Peyer's patch (tissue), 4 donors: ENCODE data around the gene EHBP1L1. TPM values are rescaled to one million over a fixed set of nuclear protein-coding genes. Genes with fewer than 3 reads are reported as not detected.

Experiments used
- DNase-seq, 3 donors: peaks; one replicate each; pipeline ENCODE4 v3.0.0-alpha.2; 2017 to 2019
- H3K27ac ChIP-seq, 4 donors: fragments of 200-600 bp; sonication (generic); one replicate each; pipeline ENCODE4 v1.5.1; 2016 to 2019
- H3K27me3 ChIP-seq, 2 donors: fragments of 200-600 bp; sonication (generic); one replicate each; pipeline ENCODE4 v1.5.1; 2019
- H3K36me3 ChIP-seq, 3 donors: fragments of 200-600 bp; sonication (generic); one replicate each; pipeline ENCODE4 v1.5.1; 2016 to 2019
- H3K4me1 ChIP-seq, 4 donors: fragments of 200-600 bp; sonication (generic); one replicate each; pipeline ENCODE4 v1.5.1; 2016 to 2019
- H3K4me3 ChIP-seq, 4 donors: fragments of 200-600 bp; sonication (generic); 1 replicate in 3 of 4; 2 replicates in 1 of 4; pipeline ENCODE4 v1.5.1; 2016 to 2019; ENCODE audit warnings: mild to moderate bottlenecking in 1 of 4
- H3K9me3 ChIP-seq, 4 donors: fragments of 200-600 bp; sonication (generic); one replicate each; pipeline ENCODE4 v1.5.1; 2016 to 2019; ENCODE audit warnings: mild to moderate bottlenecking in 1 of 4
- CTCF ChIP-seq, 6 experiments: fragments of 450-650 bp in 4 of 6; fragments of 200-600 bp in 2 of 6; sonication (generic) in 1 of 6; IDR thresholded peaks; one replicate each; pipeline ENCODE4 v1.5.1; 2017 to 2019; ENCODE audit warnings: antibody characterized with exemption in 6 of 6, mild to moderate bottlenecking in 3 of 6, moderate library complexity in 1 of 6
- POLR2A ChIP-seq, 2 donors: fragments of 450-650 bp; IDR thresholded peaks; one replicate each; pipeline ENCODE4 v1.5.1; 2017; ENCODE audit warnings: antibody characterized with exemption in 2 of 2, mild to moderate bottlenecking in 2 of 2, moderate library complexity in 2 of 2
- total RNA-seq, 4 donors: library from RNA; depleted of rRNA; stranded (reverse); fragments of >200 nt; gene quantifications; one replicate each; pipeline ENCODE4 v1.1.0, GENCODE V29; 2016

EHBP1L1 gene
- total RNA-seq, 4 donors from 2014 or later = 65.2 to 163 (median 121) TPM

DNA sequence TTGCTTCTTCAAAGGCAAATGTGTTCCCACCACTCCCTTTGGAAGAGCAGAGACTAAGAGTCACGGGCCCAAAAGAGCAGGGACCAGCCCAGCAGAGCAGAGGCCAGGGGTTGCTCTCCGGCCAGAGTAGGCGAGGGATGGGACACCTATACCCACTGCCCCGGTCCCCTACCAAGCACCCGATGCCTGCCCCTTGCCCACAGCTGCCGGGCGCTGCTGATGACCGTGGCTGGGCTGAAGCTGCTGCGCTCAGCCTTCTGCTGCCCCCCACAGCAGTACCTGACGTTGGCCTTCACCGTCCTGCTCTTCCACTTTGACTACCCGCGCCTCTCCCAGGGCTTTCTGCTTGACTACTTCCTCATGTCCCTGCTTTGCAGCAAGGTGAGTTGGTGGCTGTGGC, 51.3 kb downstream of the EHBP1L1 start:
- Histone ChIP-seq H3K4me1 (no peaks in the 10 kb centered on the region), H3K27ac (no peak overlapping the region), H3K27me3 (no peaks in the 10 kb centered on the region), H3K4me3 (no peak overlapping the region), H3K9me3 (no peaks in the 10 kb centered on the region), H3K36me3 (peaks cover 0 to 100% (median 0%) of the 10 kb centered on the region in 3 donors)
- DNase-seq = no peak
- TF ChIP-seq POLR2A (IDR thresholded peaks at IDR 0.05) (no peak), CTCF (IDR thresholded peaks at IDR 0.05) (no peak)

GRCh38 chr11:65629579-65629978, 53.7 kb downstream of the EHBP1L1 start:
- DNase-seq = no peak
- Histone ChIP-seq H3K4me3 (no peak overlapping the region), H3K36me3 (peaks cover 0 to 97% (median 0%) of the 10 kb centered on the region in 3 donors), H3K27me3 (no peaks in the 10 kb centered on the region), H3K4me1 (no peaks in the 10 kb centered on the region), H3K9me3 (no peaks in the 10 kb centered on the region), H3K27ac (no peak overlapping the region)
- TF ChIP-seq CTCF (IDR thresholded peaks at IDR 0.05) (no peak), POLR2A (IDR thresholded peaks at IDR 0.05) (no peak)

- DNase-seq = no peak
- TF ChIP-seq CTCF (IDR thresholded peaks at IDR 0.05) (no peak), POLR2A (IDR thresholded peaks at IDR 0.05) (no peak)
- Histone ChIP-seq H3K9me3 (no peaks in the 10 kb centered on the region), H3K4me1 (no peaks in the 10 kb centered on the region), H3K27ac (no peak overlapping the region), H3K36me3 (peaks cover 0 to 97% (median 0%) of the 10 kb centered on the region in 3 donors), H3K4me3 (no peak overlapping the region), H3K27me3 (no peaks in the 10 kb centered on the region)
Measured at GRCh38 chr11:65630215-65630614, 54.4 kb downstream of the EHBP1L1 start.

GRCh38 chr11:65633390-65634108, 57.7 kb downstream of the EHBP1L1 start:
- no peak for TF ChIP-seq POLR2A (IDR thresholded peaks at IDR 0.05)
- TF ChIP-seq CTCF (IDR thresholded peaks at IDR 0.05) = no peak
- Histone ChIP-seq H3K4me3 (no peak overlapping the region), H3K9me3 (no peaks in the 10 kb centered on the region), H3K27me3 (no peaks in the 10 kb centered on the region), H3K4me1 (peaks cover 0 to 10% (median 3%) of the 10 kb centered on the region in 4 donors), H3K27ac (no peak overlapping the region), H3K36me3 (peaks cover 0 to 83% (median 0%) of the 10 kb centered on the region in 3 donors)
- DNase-seq = no peak

DNA sequence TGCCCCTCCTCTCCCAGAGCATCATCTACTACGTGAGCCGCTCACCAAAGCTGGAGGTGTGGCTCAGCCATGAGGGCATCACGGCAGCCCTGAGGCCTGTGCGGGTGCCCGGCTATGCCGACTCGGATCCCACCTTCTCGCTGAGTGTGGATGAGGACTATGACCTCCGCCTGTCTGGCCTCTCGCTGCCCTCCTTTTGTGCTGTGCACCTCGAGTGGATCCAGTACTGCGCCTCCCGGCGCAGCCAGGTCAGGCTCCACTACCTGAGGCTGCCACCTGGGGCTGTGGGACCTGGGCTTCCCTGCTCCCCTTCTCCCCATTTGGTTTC, 58.2 kb downstream of the EHBP1L1 start:
- Histone ChIP-seq H3K36me3 (peaks cover 0 to 78% (median 0%) of the 10 kb centered on the region in 3 donors), H3K27ac (no peak overlapping the region), H3K4me3 (no peak overlapping the region), H3K9me3 (no peaks in the 10 kb centered on the region), H3K27me3 (no peaks in the 10 kb centered on the region), H3K4me1 (peaks cover 0 to 16% (median 5%) of the 10 kb centered on the region in 4 donors)
- no peak for DNase-seq
- TF ChIP-seq POLR2A (IDR thresholded peaks at IDR 0.05) (no peak), CTCF (IDR thresholded peaks at IDR 0.05) (no peak)
